ENCODE results near the gene ARPC5L. TPM values are rescaled to one million over a fixed set of nuclear protein-coding genes. Genes with fewer than 3 reads are reported as not detected.

Gene ARPC5L
- total and polyA plus RNA-seq, 2 of the 13 experiments (the other 11 are each of a cell fraction or from before 2014, with no cell fraction given), result 29.9 to 33.8 TPM

GRCh38 chr9:124839612-124840299, 22.2 kb upstream of the ARPC5L start (continued):
- no peak for TF ChIP-seq THAP9 (CRISPR knock-in tag; IDR thresholded peaks at IDR 0.05; ENCODE audit: borderline replicate concordance)
- TF ChIP-seq ZMYM2 (CRISPR knock-in tag; IDR thresholded peaks at IDR 0.05), result 0 out of 2 replicates have a peak, but pooled peaks have one; percentile 38
- no peak for TF ChIP-seq ZNF503 (CRISPR knock-in tag; IDR thresholded peaks at IDR 0.05)
- TF ChIP-seq, protein P1, sequence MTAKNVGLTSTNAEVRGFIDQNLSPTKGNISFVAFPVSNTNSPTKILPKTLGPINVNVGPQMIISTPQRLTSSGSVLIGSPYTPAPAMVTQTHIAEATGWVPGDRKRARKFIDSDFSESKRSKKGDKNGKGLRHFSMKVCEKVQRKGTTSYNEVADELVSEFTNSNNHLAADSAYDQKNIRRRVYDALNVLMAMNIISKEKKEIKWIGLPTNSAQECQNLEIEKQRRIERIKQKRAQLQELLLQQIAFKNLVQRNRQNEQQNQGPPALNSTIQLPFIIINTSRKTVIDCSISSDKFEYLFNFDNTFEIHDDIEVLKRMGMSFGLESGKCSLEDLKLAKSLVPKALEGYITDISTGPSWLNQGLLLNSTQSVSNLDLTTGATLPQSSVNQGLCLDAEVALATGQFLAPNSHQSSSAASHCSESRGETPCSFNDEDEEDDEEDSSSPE (CRISPR knock-in tag; IDR thresholded peaks at IDR 0.05), result no peak
- no peak for TF ChIP-seq U2AF1 (optimal IDR thresholded peaks at IDR 0.05; ENCODE audit: low read depth, low read length)
- TF ChIP-seq SNAI1 (CRISPR knock-in tag; IDR thresholded peaks at IDR 0.05; ENCODE audit: borderline replicate concordance), result no peak
- TF ChIP-seq YEATS2 (CRISPR knock-in tag; IDR thresholded peaks at IDR 0.05; ENCODE audit: borderline replicate concordance), result no peak
- TF ChIP-seq MLLT10 (CRISPR knock-in tag; IDR thresholded peaks at IDR 0.05), result no peak
- no peak for TF ChIP-seq ZNF484 (CRISPR knock-in tag; IDR thresholded peaks at IDR 0.05; ENCODE audit: borderline replicate concordance, low read depth)
- 0 out of 2 replicates have a peak, but pooled peaks have one; percentile 45 for TF ChIP-seq ZNF343 (CRISPR knock-in tag; IDR thresholded peaks at IDR 0.05)
- 0 out of 2 replicates have a peak, but pooled peaks have one; percentile 40 for TF ChIP-seq ZFX (CRISPR knock-in tag; IDR thresholded peaks at IDR 0.05; ENCODE audit: low read depth)
- TF ChIP-seq RFX1 (IDR thresholded peaks at IDR 0.05), result no peak
- TF ChIP-seq, protein P2, sequence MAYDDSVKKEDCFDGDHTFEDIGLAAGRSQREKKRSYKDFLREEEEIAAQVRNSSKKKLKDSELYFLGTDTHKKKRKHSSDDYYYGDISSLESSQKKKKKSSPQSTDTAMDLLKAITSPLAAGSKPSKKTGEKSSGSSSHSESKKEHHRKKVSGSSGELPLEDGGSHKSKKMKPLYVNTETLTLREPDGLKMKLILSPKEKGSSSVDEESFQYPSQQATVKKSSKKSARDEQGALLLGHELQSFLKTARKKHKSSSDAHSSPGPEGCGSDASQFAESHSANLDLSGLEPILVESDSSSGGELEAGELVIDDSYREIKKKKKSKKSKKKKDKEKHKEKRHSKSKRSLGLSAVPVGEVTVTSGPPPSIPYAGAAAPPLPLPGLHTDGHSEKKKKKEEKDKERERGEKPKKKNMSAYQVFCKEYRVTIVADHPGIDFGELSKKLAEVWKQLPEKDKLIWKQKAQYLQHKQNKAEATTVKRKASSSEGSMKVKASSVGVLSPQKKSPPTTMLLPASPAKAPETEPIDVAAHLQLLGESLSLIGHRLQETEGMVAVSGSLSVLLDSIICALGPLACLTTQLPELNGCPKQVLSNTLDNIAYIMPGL (CRISPR knock-in tag; IDR thresholded peaks at IDR 0.05; ENCODE audit: borderline replicate concordance in 1 of 2, low read depth in 1 of 2), result 0 out of 4 replicates have a peak, but pooled peaks of 1 of the 2 experiments have one; percentile 47
- TF ChIP-seq ZBTB7A (CRISPR knock-in tag; IDR thresholded peaks at IDR 0.05), result peak; percentile 53
- no peak for TF ChIP-seq LCORL (IDR thresholded peaks at IDR 0.05)
- TF ChIP-seq LCORL (CRISPR knock-in tag; IDR thresholded peaks at IDR 0.05), result 0 out of 2 replicates have a peak, but pooled peaks have one; percentile 30
- no peak for TF ChIP-seq PAWR (CRISPR knock-in tag; IDR thresholded peaks at IDR 0.05; ENCODE audit: borderline replicate concordance)
- no peak for TF ChIP-seq MBNL3 (CRISPR knock-in tag; conservative IDR thresholded peaks at IDR 0.05)
- TF ChIP-seq ZFP90 (CRISPR knock-in tag; IDR thresholded peaks at IDR 0.05; ENCODE audit: borderline replicate concordance), result no peak
- TF ChIP-seq ZFP37 (CRISPR knock-in tag; IDR thresholded peaks at IDR 0.05; ENCODE audit: borderline replicate concordance), result no peak
- TF ChIP-seq PHF21A (CRISPR knock-in tag; IDR thresholded peaks at IDR 0.05), result peak; percentile 57; the same call in 1 of the 2 replicates
- no peak for TF ChIP-seq NONO (IDR thresholded peaks at IDR 0.05)
- TF ChIP-seq NONO (CRISPR knock-in tag; conservative IDR thresholded peaks at IDR 0.05), result no peak
